ENCODE measurements around the gene TIAL1. TPM values are rescaled to one million over a fixed set of nuclear protein-coding genes. Genes with fewer than 3 reads are reported as not detected.

Gene TIAL1
- 183 and 184 TPM in 2 replicates for total RNA-seq

- H3K27ac Mint-ChIP-seq: peak within 1 kb of the TSS; percentile 95
- H3K9me3 Mint-ChIP-seq: no peaks in the 10 kb centered on the region
- intact Hi-C loops (cut with micrococcal nuclease): loop anchor here (1.0 to 10.0 kb wide), 14 partner anchors 46 to 1252 kb away; partner anchors contain the start of genes BAG3, EIF3A, FAM204A and GRK5
- no peaks in the 10 kb centered on the region for H3K27me3 Mint-ChIP-seq (ENCODE audit: low read depth)
- peaks cover 42% of the 10 kb centered on the region for H3K4me1 Mint-ChIP-seq (ENCODE audit: low read depth)
- peak; percentile 89 for DNase-seq (ENCODE audit: low spot score)
- H3K4me3 Mint-ChIP-seq (ENCODE audit: low read depth): peak within 1 kb of the TSS; percentile 95
- peaks cover 47% of the 10 kb centered on the region for H3K36me3 Mint-ChIP-seq (ENCODE audit: low read depth)
Measured at GRCh38 chr10:119596537-119597404, at the start of gene TIAL1. TSS of gene TIAL1 (minus strand) at chr10:119596964. CDS start at chr10:119596465, 499 bp downstream.

GRCh38 chr10:119644994-119645393 is 48.2 kb upstream of the TIAL1 start:
- DNase-seq (ENCODE audit: low spot score): no peak
- Mint-ChIP-seq H3K27ac (no peak overlapping the region), H3K36me3 (ENCODE audit: low read depth) (no peaks in the 10 kb centered on the region), H3K9me3 (peaks cover 4% of the 10 kb centered on the region), H3K4me3 (ENCODE audit: low read depth) (no peak overlapping the region), H3K27me3 (ENCODE audit: low read depth) (peaks cover 45% of the 10 kb centered on the region), H3K4me1 (ENCODE audit: low read depth) (peaks cover 23% of the 10 kb centered on the region)
- intact Hi-C loops (cut with micrococcal nuclease): no loop called here

DNA sequence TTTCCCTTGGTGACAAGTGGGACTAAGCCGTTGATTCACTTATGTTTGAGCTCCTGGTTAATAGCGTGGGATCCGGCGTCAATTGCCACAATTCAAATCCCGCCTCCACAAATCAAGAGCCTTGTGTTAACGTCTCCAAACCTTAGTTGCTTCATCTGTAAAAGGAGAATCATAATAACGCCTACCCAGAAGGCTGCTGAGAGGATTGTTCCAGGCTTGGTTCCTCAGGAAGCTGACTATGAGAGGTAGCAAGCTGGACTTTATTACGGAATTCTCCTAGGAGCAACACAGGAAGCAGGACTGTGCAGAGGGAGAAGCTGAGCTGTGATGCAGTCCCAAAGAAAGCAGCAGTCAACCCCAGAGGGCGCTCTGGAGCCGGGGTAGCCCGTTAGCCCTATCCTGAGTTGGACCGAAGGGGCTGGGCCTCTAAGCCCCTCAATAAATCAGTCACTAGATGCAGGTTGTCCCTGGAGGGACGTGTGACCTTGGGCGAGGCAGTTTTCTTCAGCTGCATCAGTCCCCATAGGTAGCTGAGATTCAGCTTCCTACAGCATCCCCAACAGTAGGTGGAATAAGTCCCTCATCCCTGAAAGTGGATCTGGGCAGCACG is 47.5 kb upstream of the TIAL1 start:
- Mint-ChIP-seq H3K27me3 (ENCODE audit: low read depth) (peaks cover 50% of the 10 kb centered on the region), H3K27ac (no peak overlapping the region), H3K9me3 (peaks cover 4% of the 10 kb centered on the region), H3K36me3 (ENCODE audit: low read depth) (no peaks in the 10 kb centered on the region), H3K4me3 (ENCODE audit: low read depth) (no peak overlapping the region), H3K4me1 (ENCODE audit: low read depth) (peaks cover 20% of the 10 kb centered on the region)
- intact Hi-C loops (cut with micrococcal nuclease): no loop called here
- no peak for DNase-seq (ENCODE audit: low spot score)

GRCh38 chr10:119643306-119644204 is 46.8 kb upstream of the TIAL1 start:
- intact Hi-C loops (cut with micrococcal nuclease): loop anchor here (2.0 kb wide), 1 partner anchor 47 kb away; the partner anchor contains the start of gene TIAL1
- H3K27me3 Mint-ChIP-seq (ENCODE audit: low read depth): peaks cover 54% of the 10 kb centered on the region
- H3K9me3 Mint-ChIP-seq: peaks cover 4% of the 10 kb centered on the region
- no peak for DNase-seq (ENCODE audit: low spot score)
- H3K4me3 Mint-ChIP-seq (ENCODE audit: low read depth): no peak overlapping the region
- no peak overlapping the region for H3K27ac Mint-ChIP-seq
- no peaks in the 10 kb centered on the region for H3K36me3 Mint-ChIP-seq (ENCODE audit: low read depth)
- H3K4me1 Mint-ChIP-seq (ENCODE audit: low read depth): peaks cover 20% of the 10 kb centered on the region

DNA sequence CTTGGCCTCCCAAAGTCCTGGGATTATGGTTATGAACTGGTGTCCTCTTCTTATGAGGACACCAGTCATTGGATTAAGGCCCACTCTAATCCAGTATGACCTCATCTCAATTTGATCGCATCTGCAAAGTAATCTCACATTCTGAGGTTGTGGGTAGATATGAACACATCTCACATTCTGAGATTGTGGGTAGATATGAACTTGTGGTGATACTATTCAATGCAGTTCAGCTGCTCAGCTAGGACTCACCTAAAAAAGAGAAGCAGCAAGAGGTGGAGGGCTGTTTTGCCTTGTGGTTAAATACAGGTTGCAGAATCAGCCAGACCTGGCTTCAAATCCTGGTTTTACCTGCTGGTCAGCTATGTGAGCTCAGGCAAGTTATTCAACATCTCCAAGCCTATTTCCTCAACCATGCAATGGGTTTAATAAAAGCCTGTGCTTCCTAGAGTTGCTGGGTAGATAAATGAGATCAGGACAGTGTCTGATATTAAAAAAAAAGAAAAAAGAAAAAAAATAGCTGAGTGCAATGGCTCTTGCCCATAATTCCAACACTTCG is 45.9 kb upstream of the TIAL1 start:
- H3K27me3 Mint-ChIP-seq (ENCODE audit: low read depth): peaks cover 58% of the 10 kb centered on the region
- H3K4me3 Mint-ChIP-seq (ENCODE audit: low read depth): peak overlapping the region; percentile 5
- H3K9me3 Mint-ChIP-seq: peaks cover 4% of the 10 kb centered on the region
- peak; percentile 27 for DNase-seq (ENCODE audit: low spot score)
- H3K4me1 Mint-ChIP-seq (ENCODE audit: low read depth): peaks cover 20% of the 10 kb centered on the region
- intact Hi-C loops (cut with micrococcal nuclease): loop anchor here (1.0 to 2.0 kb wide), 3 partner anchors 9 to 46 kb away; partner anchors contain the start of genes BAG3 and TIAL1
- H3K36me3 Mint-ChIP-seq (ENCODE audit: low read depth): no peaks in the 10 kb centered on the region
- H3K27ac Mint-ChIP-seq: no peak overlapping the region

DNA sequence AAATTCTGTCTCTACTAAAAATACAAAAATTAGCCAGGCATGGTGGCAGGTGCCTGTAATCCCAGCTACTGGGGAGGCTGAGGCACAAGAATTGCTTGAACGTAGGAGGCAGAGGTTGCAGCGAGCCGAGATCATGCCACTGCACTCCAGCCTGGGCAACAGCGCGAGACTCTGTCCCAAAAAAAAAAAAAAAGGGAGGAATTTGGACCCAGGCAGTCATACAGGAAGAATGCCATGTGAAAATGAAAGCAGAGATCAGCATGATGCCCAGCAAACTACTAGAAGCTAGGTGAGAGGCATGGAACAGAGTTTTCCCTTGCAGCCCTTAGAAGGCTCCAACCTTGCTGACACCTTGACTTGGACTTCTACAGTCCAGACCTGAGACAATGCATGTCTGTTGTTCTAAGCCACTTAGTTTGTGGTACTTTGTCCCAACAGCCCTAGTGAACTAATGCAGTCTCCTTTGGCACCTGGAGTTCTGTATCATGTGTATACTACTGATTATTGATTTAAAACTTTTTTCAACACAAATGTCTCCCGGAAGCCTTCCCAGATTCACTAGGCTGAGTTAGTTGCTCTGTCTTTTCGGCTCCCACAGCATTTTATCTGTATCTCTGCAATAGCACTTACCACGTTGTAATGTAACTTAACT is 44.2 kb upstream of the TIAL1 start:
- Mint-ChIP-seq H3K27ac (no peak overlapping the region), H3K9me3 (peaks cover 4% of the 10 kb centered on the region), H3K4me1 (ENCODE audit: low read depth) (peaks cover 20% of the 10 kb centered on the region), H3K27me3 (ENCODE audit: low read depth) (peaks cover 55% of the 10 kb centered on the region), H3K4me3 (ENCODE audit: low read depth) (no peak overlapping the region), H3K36me3 (ENCODE audit: low read depth) (no peaks in the 10 kb centered on the region)
- no peak for DNase-seq (ENCODE audit: low spot score)
- intact Hi-C loops (cut with micrococcal nuclease): no loop called here

- no peak for DNase-seq (ENCODE audit: low spot score)
- Mint-ChIP-seq H3K27ac (no peak overlapping the region), H3K27me3 (ENCODE audit: low read depth) (peaks cover 56% of the 10 kb centered on the region), H3K4me3 (ENCODE audit: low read depth) (no peak overlapping the region), H3K36me3 (ENCODE audit: low read depth) (no peaks in the 10 kb centered on the region), H3K4me1 (ENCODE audit: low read depth) (peaks cover 20% of the 10 kb centered on the region), H3K9me3 (peaks cover 4% of the 10 kb centered on the region)
- intact Hi-C loops (cut with micrococcal nuclease): no loop called here
Measured at GRCh38 chr10:119640384-119640783, 43.6 kb upstream of the TIAL1 start.

GRCh38 chr10:119638982-119639381 is 42.2 kb upstream of the TIAL1 start:
- Mint-ChIP-seq H3K36me3 (ENCODE audit: low read depth) (no peaks in the 10 kb centered on the region), H3K27ac (no peak overlapping the region)

GRCh38 chr10:119637631-119638030 is 40.9 kb upstream of the TIAL1 start:
- H3K27ac Mint-ChIP-seq: no peak overlapping the region
- intact Hi-C loops (cut with micrococcal nuclease): no loop called here

More at GRCh38 chr10:119638982-119639381, 42.2 kb upstream of the TIAL1 start:
- peaks cover 51% of the 10 kb centered on the region for H3K27me3 Mint-ChIP-seq (ENCODE audit: low read depth)
- peaks cover 20% of the 10 kb centered on the region for H3K4me1 Mint-ChIP-seq (ENCODE audit: low read depth)
- DNase-seq (ENCODE audit: low spot score): no peak
- intact Hi-C loops (cut with micrococcal nuclease): no loop called here
- H3K4me3 Mint-ChIP-seq (ENCODE audit: low read depth): no peak overlapping the region
- no peaks in the 10 kb centered on the region for H3K9me3 Mint-ChIP-seq

GRCh38 chr10:119634219-119634544 is 37.4 kb upstream of the TIAL1 start:
- H3K27ac Mint-ChIP-seq: no peak overlapping the region
- intact Hi-C loops (cut with micrococcal nuclease): no loop called here
- DNase-seq (ENCODE audit: low spot score): no peak
- no peaks in the 10 kb centered on the region for H3K9me3 Mint-ChIP-seq
- peaks cover 22% of the 10 kb centered on the region for H3K27me3 Mint-ChIP-seq (ENCODE audit: low read depth)
- no peaks in the 10 kb centered on the region for H3K4me1 Mint-ChIP-seq (ENCODE audit: low read depth)
- no peaks in the 10 kb centered on the region for H3K36me3 Mint-ChIP-seq (ENCODE audit: low read depth)
- H3K4me3 Mint-ChIP-seq (ENCODE audit: low read depth): no peak overlapping the region

More at GRCh38 chr10:119637631-119638030, 40.9 kb upstream of the TIAL1 start:
- peaks cover 9% of the 10 kb centered on the region for H3K4me1 Mint-ChIP-seq (ENCODE audit: low read depth)
- no peak for DNase-seq (ENCODE audit: low spot score)
- no peaks in the 10 kb centered on the region for H3K36me3 Mint-ChIP-seq (ENCODE audit: low read depth)
- H3K27me3 Mint-ChIP-seq (ENCODE audit: low read depth): peaks cover 44% of the 10 kb centered on the region
- H3K4me3 Mint-ChIP-seq (ENCODE audit: low read depth): no peak overlapping the region
- no peaks in the 10 kb centered on the region for H3K9me3 Mint-ChIP-seq

GRCh38 chr10:119633538-119634218 is 36.9 kb upstream of the TIAL1 start:
- no peak overlapping the region for H3K27ac Mint-ChIP-seq
- no peak overlapping the region for H3K4me3 Mint-ChIP-seq (ENCODE audit: low read depth)
- no peak for DNase-seq (ENCODE audit: low spot score)
- peaks cover 18% of the 10 kb centered on the region for H3K27me3 Mint-ChIP-seq (ENCODE audit: low read depth)
- no peaks in the 10 kb centered on the region for H3K9me3 Mint-ChIP-seq
- H3K36me3 Mint-ChIP-seq (ENCODE audit: low read depth): no peaks in the 10 kb centered on the region
- intact Hi-C loops (cut with micrococcal nuclease): no loop called here
- H3K4me1 Mint-ChIP-seq (ENCODE audit: low read depth): no peaks in the 10 kb centered on the region
